HL-60 (cell line): ENCODE results near the gene RIN3.

Experiments
- GABPA ChIP-seq: IDR thresholded peaks from 2 replicates; pipeline ENCODE4 v1.6.1; 2012; ENCODE audit warnings: low read depth
- TF ChIP-seq, protein P1 (sequence below): IDR thresholded peaks from 2 replicates; pipeline ENCODE4 v1.6.1; 2012; ENCODE audit warnings: low read depth; ENCODE audit not compliant: insufficient replicate concordance
- TF ChIP-seq, protein P2 (sequence below): IDR thresholded peaks from one replicate; pipeline ENCODE4 v1.5.1; 2011; ENCODE audit warnings: low read length, control low read depth, inconsistent platforms; ENCODE audit not compliant: insufficient read depth

DNA sequence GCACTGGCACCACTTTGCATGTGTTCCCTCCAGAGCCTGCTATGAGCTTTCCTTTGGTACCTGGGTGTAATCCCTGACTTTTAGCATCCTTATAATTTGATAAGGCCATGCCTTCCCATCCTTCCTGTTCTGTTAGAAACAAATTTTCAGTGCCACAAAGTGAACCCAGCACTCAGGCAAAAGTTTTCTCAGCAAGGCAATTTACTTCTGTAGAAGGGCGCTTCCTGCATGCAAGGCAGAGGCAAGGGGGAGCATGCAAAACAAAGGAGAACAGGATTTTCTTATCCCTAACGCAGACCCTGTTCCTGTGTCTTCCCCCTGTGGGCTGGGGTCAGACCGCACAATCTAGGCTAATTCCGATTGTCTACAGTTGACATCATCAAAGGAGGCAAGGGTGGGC lies 108.7 kb downstream of the RIN3 start:
- TF ChIP-seq, protein P1, sequence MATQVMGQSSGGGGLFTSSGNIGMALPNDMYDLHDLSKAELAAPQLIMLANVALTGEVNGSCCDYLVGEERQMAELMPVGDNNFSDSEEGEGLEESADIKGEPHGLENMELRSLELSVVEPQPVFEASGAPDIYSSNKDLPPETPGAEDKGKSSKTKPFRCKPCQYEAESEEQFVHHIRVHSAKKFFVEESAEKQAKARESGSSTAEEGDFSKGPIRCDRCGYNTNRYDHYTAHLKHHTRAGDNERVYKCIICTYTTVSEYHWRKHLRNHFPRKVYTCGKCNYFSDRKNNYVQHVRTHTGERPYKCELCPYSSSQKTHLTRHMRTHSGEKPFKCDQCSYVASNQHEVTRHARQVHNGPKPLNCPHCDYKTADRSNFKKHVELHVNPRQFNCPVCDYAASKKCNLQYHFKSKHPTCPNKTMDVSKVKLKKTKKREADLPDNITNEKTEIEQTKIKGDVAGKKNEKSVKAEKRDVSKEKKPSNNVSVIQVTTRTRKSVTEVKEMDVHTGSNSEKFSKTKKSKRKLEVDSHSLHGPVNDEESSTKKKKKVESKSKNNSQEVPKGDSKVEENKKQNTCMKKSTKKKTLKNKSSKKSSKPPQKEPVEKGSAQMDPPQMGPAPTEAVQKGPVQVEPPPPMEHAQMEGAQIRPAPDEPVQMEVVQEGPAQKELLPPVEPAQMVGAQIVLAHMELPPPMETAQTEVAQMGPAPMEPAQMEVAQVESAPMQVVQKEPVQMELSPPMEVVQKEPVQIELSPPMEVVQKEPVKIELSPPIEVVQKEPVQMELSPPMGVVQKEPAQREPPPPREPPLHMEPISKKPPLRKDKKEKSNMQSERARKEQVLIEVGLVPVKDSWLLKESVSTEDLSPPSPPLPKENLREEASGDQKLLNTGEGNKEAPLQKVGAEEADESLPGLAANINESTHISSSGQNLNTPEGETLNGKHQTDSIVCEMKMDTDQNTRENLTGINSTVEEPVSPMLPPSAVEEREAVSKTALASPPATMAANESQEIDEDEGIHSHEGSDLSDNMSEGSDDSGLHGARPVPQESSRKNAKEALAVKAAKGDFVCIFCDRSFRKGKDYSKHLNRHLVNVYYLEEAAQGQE: no peak
- TF ChIP-seq, protein P2, sequence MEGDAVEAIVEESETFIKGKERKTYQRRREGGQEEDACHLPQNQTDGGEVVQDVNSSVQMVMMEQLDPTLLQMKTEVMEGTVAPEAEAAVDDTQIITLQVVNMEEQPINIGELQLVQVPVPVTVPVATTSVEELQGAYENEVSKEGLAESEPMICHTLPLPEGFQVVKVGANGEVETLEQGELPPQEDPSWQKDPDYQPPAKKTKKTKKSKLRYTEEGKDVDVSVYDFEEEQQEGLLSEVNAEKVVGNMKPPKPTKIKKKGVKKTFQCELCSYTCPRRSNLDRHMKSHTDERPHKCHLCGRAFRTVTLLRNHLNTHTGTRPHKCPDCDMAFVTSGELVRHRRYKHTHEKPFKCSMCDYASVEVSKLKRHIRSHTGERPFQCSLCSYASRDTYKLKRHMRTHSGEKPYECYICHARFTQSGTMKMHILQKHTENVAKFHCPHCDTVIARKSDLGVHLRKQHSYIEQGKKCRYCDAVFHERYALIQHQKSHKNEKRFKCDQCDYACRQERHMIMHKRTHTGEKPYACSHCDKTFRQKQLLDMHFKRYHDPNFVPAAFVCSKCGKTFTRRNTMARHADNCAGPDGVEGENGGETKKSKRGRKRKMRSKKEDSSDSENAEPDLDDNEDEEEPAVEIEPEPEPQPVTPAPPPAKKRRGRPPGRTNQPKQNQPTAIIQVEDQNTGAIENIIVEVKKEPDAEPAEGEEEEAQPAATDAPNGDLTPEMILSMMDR: no peak
- no peak for TF ChIP-seq GABPA
